Tibial artery (tissue), 4 donors: ENCODE results near the gene ERBB2.
A peak's percentile ranks its signal among the peaks of the same experiment; 100 is the strongest.

Experiments used
- DNase-seq, 2 donors: peaks; one replicate each; pipeline ENCODE4 v3.0.0-alpha.2; 2019
- H3K27ac ChIP-seq, 2 donors: fragments of 200-600 bp; sonication (generic) in 1 of 2; 1 replicate in 1 of 2; 2 replicates in 1 of 2; pipeline ENCODE4 v1.5.1; 2018 to 2019; ENCODE audit warnings: mild to moderate bottlenecking in 1 of 2
- H3K27me3 ChIP-seq, 2 donors: fragments of 200-600 bp; sonication (generic) in 1 of 2; one replicate each; pipeline versions ENCODE4 v1.5.1 to v1.6.0; 2016 to 2019
- H3K36me3 ChIP-seq, 3 donors: fragments of 200-600 bp; sonication (generic) in 2 of 3; one replicate each; pipeline ENCODE4 v1.5.1; 2016 to 2019; ENCODE audit warnings: mild to moderate bottlenecking in 2 of 3
- H3K4me1 ChIP-seq, 4 donors: fragments of 200-600 bp; sonication (generic) in 2 of 4; 1 replicate in 3 of 4; 2 replicates in 1 of 4; pipeline ENCODE4 v1.5.1; 2016 to 2019
- H3K4me3 ChIP-seq, 2 donors: fragments of 200-600 bp; sonication (generic) in 1 of 2; 1 replicate in 1 of 2; 2 replicates in 1 of 2; pipeline ENCODE4 v1.5.1; 2018 to 2019; ENCODE audit warnings: mild to moderate bottlenecking in 2 of 2
- H3K9me3 ChIP-seq, 3 donors: fragments of 200-600 bp; sonication (generic) in 1 of 3; one replicate each; pipeline ENCODE4 v1.5.1; 2016 to 2019
- CTCF ChIP-seq, 2 experiments: fragments of 200-600 bp in 1 of 2; fragments of 450-650 bp in 1 of 2; IDR thresholded peaks; one replicate each; pipeline ENCODE4 v1.5.1; 2017 to 2019; ENCODE audit warnings: antibody characterized with exemption in 2 of 2, mild to moderate bottlenecking in 1 of 2, moderate library complexity in 1 of 2
- intact Hi-C: fragments of 100-400 bp; cut with DNase I; formaldehyde crosslinking; loops from one replicate; pipeline ENCODE4 v1.15.0; 2023; ENCODE audit warnings: low total_unique reads

ERBB2 gene

GRCh38 chr17:39701784-39702422 lies 2.0 kb downstream of the ERBB2 start:
- no peak for DNase-seq
- no peaks in the 10 kb centered on the region for H3K9me3 ChIP-seq
- intact Hi-C loops: no loop called here
- peak overlapping the region; percentile 93 to 98 for H3K27ac ChIP-seq
- peaks cover 0 to 69% (median 55%) of the 10 kb centered on the region in 4 donors for H3K4me1 ChIP-seq
- TF ChIP-seq CTCF (IDR thresholded peaks at IDR 0.05): no peak
- peak overlapping the region; percentile 78 to 100 for H3K4me3 ChIP-seq
- peaks cover 0 to 3% (median 2%) of the 10 kb centered on the region in 3 donors for H3K36me3 ChIP-seq
- no peaks in the 10 kb centered on the region for H3K27me3 ChIP-seq

- TF ChIP-seq CTCF (IDR thresholded peaks at IDR 0.05): no peak
- no peaks in the 10 kb centered on the region for H3K27me3 ChIP-seq
- peaks cover 0 to 74% (median 61%) of the 10 kb centered on the region in 4 donors for H3K4me1 ChIP-seq
- no peak overlapping the region for H3K4me3 ChIP-seq
- peak overlapping the region; percentile 81 to 98 for H3K27ac ChIP-seq
- peaks cover 12 to 16% (median 14%) of the 10 kb centered on the region in 3 donors for H3K36me3 ChIP-seq
- DNase-seq: no peak
- intact Hi-C loops: no loop called here
- no peaks in the 10 kb centered on the region for H3K9me3 ChIP-seq
Observed at GRCh38 chr17:39702901-39703893, 3.3 kb downstream of the ERBB2 start.

GRCh38 chr17:39703913-39704312 lies 4.0 kb downstream of the ERBB2 start:
- Histone ChIP-seq H3K9me3 (no peaks in the 10 kb centered on the region), H3K4me1 (peaks cover 0 to 73% (median 62%) of the 10 kb centered on the region in 4 donors), H3K27ac (peak overlapping the region; percentile 81 to 98), H3K4me3 (no peak overlapping the region), H3K27me3 (no peaks in the 10 kb centered on the region), H3K36me3 (peaks cover 19 to 23% (median 22%) of the 10 kb centered on the region in 3 donors)
- intact Hi-C loops: no loop called here
- TF ChIP-seq CTCF (IDR thresholded peaks at IDR 0.05): no peak
- DNase-seq: no peak

- intact Hi-C loops: no loop called here
- peak; percentile 53 to 84 for TF ChIP-seq CTCF (IDR thresholded peaks at IDR 0.05)
- peaks cover 28 to 33% (median 32%) of the 10 kb centered on the region in 3 donors for H3K36me3 ChIP-seq
- no peaks in the 10 kb centered on the region for H3K27me3 ChIP-seq
- H3K27ac ChIP-seq: peak overlapping the region; percentile 81 to 98
- H3K9me3 ChIP-seq: no peaks in the 10 kb centered on the region
- peak overlapping the region in 1 of 2 donors; percentile 18 for H3K4me3 ChIP-seq
- peak; percentile 58 to 85 for DNase-seq
- peaks cover 0 to 73% (median 56%) of the 10 kb centered on the region in 4 donors for H3K4me1 ChIP-seq
Observed at GRCh38 chr17:39704821-39705551, 5.1 kb downstream of the ERBB2 start.

- intact Hi-C loops: no loop called here
- DNase-seq: peak in 1 of 2 donors; percentile 83
- H3K27ac ChIP-seq: peak overlapping the region; percentile 81 to 98
Observed at GRCh38 chr17:39705786-39706348, 6.0 kb downstream of the ERBB2 start.

More at GRCh38 chr17:39705786-39706348, 6.0 kb downstream of the ERBB2 start:
- peak in 1 of 2 experiments; percentile 7 for TF ChIP-seq CTCF (IDR thresholded peaks at IDR 0.05)
- peak overlapping the region in 1 of 2 donors; percentile 18 for H3K4me3 ChIP-seq
- H3K36me3 ChIP-seq: peaks cover 37 to 42% (median 40%) of the 10 kb centered on the region in 3 donors
- H3K27me3 ChIP-seq: no peaks in the 10 kb centered on the region
- H3K4me1 ChIP-seq: peaks cover 0 to 71% (median 55%) of the 10 kb centered on the region in 4 donors
- H3K9me3 ChIP-seq: no peaks in the 10 kb centered on the region
